Thymus (tissue), 11 donors: ENCODE data around the gene PES1. TPM values are rescaled to one million over a fixed set of nuclear protein-coding genes. Genes with fewer than 3 reads are reported as not detected.
"Not testable (repeated sequence)": the region's sequence is repeated elsewhere in the genome, so short reads cannot be mapped to it uniquely, and the experiment has no call there.

Source experiments
- DNase-seq, 9 donors: peaks; one replicate each; pipeline ENCODE4 v3.0.0-alpha.2; 2013; ENCODE audit warnings: low spot score in 9 of 9, low read depth in 6 of 9, missing footprints in 1 of 9
- H3K27ac ChIP-seq, 2 donors: one replicate each; pipeline ENCODE4 v1.5.1; 2013; ENCODE audit warnings: control low read depth in 1 of 2, low read depth in 1 of 2, low read length in 1 of 2, mild to moderate bottlenecking in 1 of 2, moderate library complexity in 1 of 2
- H3K27me3 ChIP-seq, 2 donors: one replicate each; pipeline ENCODE4 v1.5.1; 2013; ENCODE audit warnings: low read length in 1 of 2; ENCODE audit not compliant: control insufficient read depth in 2 of 2, insufficient read depth in 1 of 2
- H3K36me3 ChIP-seq, 2 donors: one replicate each; pipeline ENCODE4 v1.5.1; 2013; ENCODE audit warnings: low read length in 1 of 2, mild to moderate bottlenecking in 1 of 2, moderate library complexity in 1 of 2; ENCODE audit not compliant: control insufficient read depth in 2 of 2, insufficient read depth in 2 of 2
- H3K4me1 ChIP-seq, 2 donors: one replicate each; pipeline ENCODE4 v1.5.1; 2013; ENCODE audit warnings: low read length in 2 of 2; ENCODE audit not compliant: control insufficient read depth in 2 of 2, insufficient read depth in 2 of 2
- H3K4me3 ChIP-seq, 2 donors: one replicate each; pipeline ENCODE4 v1.5.1; 2013; ENCODE audit warnings: low read length in 2 of 2, control low read depth in 1 of 2, mild to moderate bottlenecking in 1 of 2
- H3K9me3 ChIP-seq, 2 donors: one replicate each; pipeline ENCODE4 v1.5.1; 2013; ENCODE audit warnings: low read length in 1 of 2, mild to moderate bottlenecking in 1 of 2; ENCODE audit not compliant: control insufficient read depth in 2 of 2, insufficient read depth in 1 of 2
- WGBS: extraction: QIAGEN DNeasy Blood & Tissue Kit; methylation state at CpG from one replicate; pipeline ENCODE4 v1.1.7; 2013; 5-methylcytosine and 5-hydroxymethylcytosine counted together
- polyA plus RNA-seq: library from polyadenylated mRNA; stranded (reverse); fragments of 200-250 nt; gene quantifications from one replicate; pipeline ENCODE4 v1.2.3, GENCODE V29; 2013
- total RNA-seq: library from RNA; stranded (reverse); fragments of 120-200 nt; gene quantifications from one replicate; pipeline ENCODE4 v1.2.4, GENCODE V29; 2013
- donor health status: healthy.

PES1 gene
- total and polyA plus RNA-seq, 2 donors: 48.7 to 53.3 TPM

GRCh38 chr22:30592360-30592713, 627 bp upstream of the PES1 start:
- Histone ChIP-seq H3K27me3 (peaks cover 0 to 14% of the 10 kb centered on the region in 2 donors), H3K36me3 (peaks cover 18 to 20% of the 10 kb centered on the region in 2 donors)
- not testable (repeated sequence) for H3K27ac ChIP-seq, H3K9me3 ChIP-seq, H3K4me1 ChIP-seq, DNase-seq, H3K4me3 ChIP-seq
- WGBS: 42% methylated on average over 18 of the region's 18 CpGs

- H3K9me3 ChIP-seq: no peaks in the 10 kb centered on the region
- no peak for DNase-seq
- H3K36me3 ChIP-seq: peaks cover 30 to 31% of the 10 kb centered on the region in 2 donors
- no peak overlapping the region for H3K27ac ChIP-seq
- H3K4me1 ChIP-seq: peaks cover 9 to 10% of the 10 kb centered on the region in 2 donors
- peaks cover 0 to 14% of the 10 kb centered on the region in 2 donors for H3K27me3 ChIP-seq
- H3K4me3 ChIP-seq: peak overlapping the region; percentile 64 to 67
- 9% methylated on average over 14 of the region's 14 CpGs for WGBS
Measured at GRCh38 chr22:30591191-30591587, 521 bp downstream of the PES1 start.

- H3K27me3 ChIP-seq: no peaks in the 10 kb centered on the region
- peaks cover 6 to 10% of the 10 kb centered on the region in 2 donors for H3K4me1 ChIP-seq
- no peak for DNase-seq
- H3K36me3 ChIP-seq: peaks cover 74 to 77% of the 10 kb centered on the region in 2 donors
- H3K9me3 ChIP-seq: no peaks in the 10 kb centered on the region
- H3K27ac ChIP-seq: no peak overlapping the region
- WGBS: 98% methylated on average over 8 of the region's 8 CpGs
- H3K4me3 ChIP-seq: no peak overlapping the region
Measured at GRCh38 chr22:30586414-30586813, 5.3 kb downstream of the PES1 start.

- Histone ChIP-seq H3K27ac (no peak overlapping the region), H3K9me3 (peaks cover 0 to 1% of the 10 kb centered on the region in 2 donors), H3K36me3 (peaks cover 92 to 97% of the 10 kb centered on the region in 2 donors), H3K27me3 (no peaks in the 10 kb centered on the region), H3K4me3 (no peak overlapping the region), H3K4me1 (no peaks in the 10 kb centered on the region)
- WGBS: 98% methylated on average over 15 of the region's 15 CpGs
- DNase-seq: no peak
Measured at GRCh38 chr22:30584441-30584840, 7.3 kb downstream of the PES1 start.

- no peak for DNase-seq
- no peaks in the 10 kb centered on the region for H3K4me1 ChIP-seq
- H3K9me3 ChIP-seq: peaks cover 0 to 1% of the 10 kb centered on the region in 2 donors
- H3K27me3 ChIP-seq: no peaks in the 10 kb centered on the region
- WGBS: 92% methylated on average over 13 of the region's 13 CpGs
- H3K4me3 ChIP-seq: no peak overlapping the region
- H3K27ac ChIP-seq: no peak overlapping the region
- peaks cover 95 to 96% of the 10 kb centered on the region in 2 donors for H3K36me3 ChIP-seq
Measured at GRCh38 chr22:30582788-30583545, 8.7 kb downstream of the PES1 start.

- H3K9me3 ChIP-seq: peaks cover 0 to 1% of the 10 kb centered on the region in 2 donors
- no peaks in the 10 kb centered on the region for H3K4me1 ChIP-seq
- no peak overlapping the region for H3K27ac ChIP-seq
- DNase-seq: no peak
- H3K4me3 ChIP-seq: no peak overlapping the region
- 95% methylated on average over 6 of the region's 6 CpGs for WGBS
- peaks cover 89 to 94% of the 10 kb centered on the region in 2 donors for H3K36me3 ChIP-seq
- no peaks in the 10 kb centered on the region for H3K27me3 ChIP-seq
Measured at GRCh38 chr22:30582051-30582450, 9.7 kb downstream of the PES1 start.

GRCh38 chr22:30580896-30581295, 10.8 kb downstream of the PES1 start:
- no peak overlapping the region for H3K27ac ChIP-seq
- DNase-seq: no peak
- 97% methylated on average over 6 of the region's 6 CpGs for WGBS
- peaks cover 88 to 90% of the 10 kb centered on the region in 2 donors for H3K36me3 ChIP-seq
- no peak overlapping the region for H3K4me3 ChIP-seq
- no peaks in the 10 kb centered on the region for H3K4me1 ChIP-seq
- H3K27me3 ChIP-seq: peaks cover 0 to under 1% of the 10 kb centered on the region in 2 donors
- peaks cover 0 to 1% of the 10 kb centered on the region in 2 donors for H3K9me3 ChIP-seq

- no peak for DNase-seq
- Histone ChIP-seq H3K9me3 (peaks cover 0 to 1% of the 10 kb centered on the region in 2 donors), H3K27me3 (peaks cover 18 to 22% of the 10 kb centered on the region in 2 donors), H3K36me3 (peaks cover 70 to 74% of the 10 kb centered on the region in 2 donors), H3K27ac (no peak overlapping the region), H3K4me1 (peaks cover 0 to 2% of the 10 kb centered on the region in 2 donors), H3K4me3 (no peak overlapping the region)
- 98% methylated on average over 12 of the region's 12 CpGs for WGBS
Measured at GRCh38 chr22:30578481-30578880, 13.2 kb downstream of the PES1 start.

GRCh38 chr22:30575859-30576258, 15.9 kb downstream of the PES1 start:
- Histone ChIP-seq H3K27ac (no peak overlapping the region), H3K4me3 (no peak overlapping the region), H3K9me3 (peaks cover 0 to 1% of the 10 kb centered on the region in 2 donors), H3K27me3 (peaks cover 19 to 44% of the 10 kb centered on the region in 2 donors), H3K4me1 (peaks cover 0 to 2% of the 10 kb centered on the region in 2 donors), H3K36me3 (peaks cover 45 to 47% of the 10 kb centered on the region in 2 donors)
- 90% methylated on average over 15 of the region's 15 CpGs for WGBS
- DNase-seq: no peak
